ENCODE results near the gene PARD3. TPM values are rescaled to one million over a fixed set of nuclear protein-coding genes. Genes with fewer than 3 reads are reported as not detected.

Gene PARD3
- total and polyA plus RNA-seq, 2 experiments from 2014 or later = 47.2 to 59.7 TPM

DNA sequence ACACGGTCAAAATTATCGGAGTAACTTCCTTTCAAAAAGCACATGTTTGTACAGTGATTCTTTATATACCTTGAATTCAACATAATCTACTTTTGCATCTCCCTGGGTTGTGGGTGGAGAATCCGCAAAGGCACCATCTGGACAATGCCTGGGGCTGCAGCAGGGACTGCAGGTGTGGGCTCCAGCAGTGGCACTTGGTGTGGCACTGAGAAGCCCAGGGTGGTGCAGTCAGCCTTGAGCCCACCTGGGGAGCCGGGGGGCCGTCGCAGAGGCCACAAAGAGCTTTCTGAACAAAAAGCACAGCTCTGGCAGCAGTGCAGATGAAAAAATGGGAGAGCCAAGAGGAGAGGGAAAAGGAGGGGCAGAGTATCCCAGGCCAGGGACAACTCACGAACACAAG is 22.2 kb downstream of the PARD3 start:
- Histone ChIP-seq H3K36me3 (replicated peaks; ENCODE audit: insufficient read depth, low read depth) (no peaks in the 10 kb centered on the region), H3K4me2 (no peak overlapping the region), H3K27me3 (no peaks in the 10 kb centered on the region), H2AFZ (no peak overlapping the region), H3K4me3 (no peak overlapping the region), H3K79me2 (peaks cover 96% of the 10 kb centered on the region), H4K20me1 (ENCODE audit: insufficient read depth, poor library complexity, severe bottlenecking) (peaks cover 47% of the 10 kb centered on the region), H3K27ac (no peak overlapping the region), H3K9me2 (replicated peaks; ENCODE audit: insufficient read depth) (no peaks in the 10 kb centered on the region), H3K9me3 (ENCODE audit: low read depth) (no peaks in the 10 kb centered on the region), H3K4me1 (ENCODE audit: insufficient read depth) (peaks cover 14% of the 10 kb centered on the region)
- no peak for DNase-seq (ENCODE audit: low spot score)
- TF ChIP-seq, protein P1, sequence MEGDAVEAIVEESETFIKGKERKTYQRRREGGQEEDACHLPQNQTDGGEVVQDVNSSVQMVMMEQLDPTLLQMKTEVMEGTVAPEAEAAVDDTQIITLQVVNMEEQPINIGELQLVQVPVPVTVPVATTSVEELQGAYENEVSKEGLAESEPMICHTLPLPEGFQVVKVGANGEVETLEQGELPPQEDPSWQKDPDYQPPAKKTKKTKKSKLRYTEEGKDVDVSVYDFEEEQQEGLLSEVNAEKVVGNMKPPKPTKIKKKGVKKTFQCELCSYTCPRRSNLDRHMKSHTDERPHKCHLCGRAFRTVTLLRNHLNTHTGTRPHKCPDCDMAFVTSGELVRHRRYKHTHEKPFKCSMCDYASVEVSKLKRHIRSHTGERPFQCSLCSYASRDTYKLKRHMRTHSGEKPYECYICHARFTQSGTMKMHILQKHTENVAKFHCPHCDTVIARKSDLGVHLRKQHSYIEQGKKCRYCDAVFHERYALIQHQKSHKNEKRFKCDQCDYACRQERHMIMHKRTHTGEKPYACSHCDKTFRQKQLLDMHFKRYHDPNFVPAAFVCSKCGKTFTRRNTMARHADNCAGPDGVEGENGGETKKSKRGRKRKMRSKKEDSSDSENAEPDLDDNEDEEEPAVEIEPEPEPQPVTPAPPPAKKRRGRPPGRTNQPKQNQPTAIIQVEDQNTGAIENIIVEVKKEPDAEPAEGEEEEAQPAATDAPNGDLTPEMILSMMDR (IDR thresholded peaks at IDR 0.05; ENCODE audit: poor library complexity) = no peak
- TF ChIP-seq EZH2 (IDR thresholded peaks at IDR 0.05; ENCODE audit: borderline replicate concordance) (no peak), EZH2phosphoT487 (IDR thresholded peaks at IDR 0.05; ENCODE audit: low read depth, severe bottlenecking, unreplicated experiment) (no peak)
- WGBS (ENCODE audit: low lambda C conversion rate, missing lambda C conversion rate) = 90% methylated on average over 7 of the region's 7 CpGs

DNA sequence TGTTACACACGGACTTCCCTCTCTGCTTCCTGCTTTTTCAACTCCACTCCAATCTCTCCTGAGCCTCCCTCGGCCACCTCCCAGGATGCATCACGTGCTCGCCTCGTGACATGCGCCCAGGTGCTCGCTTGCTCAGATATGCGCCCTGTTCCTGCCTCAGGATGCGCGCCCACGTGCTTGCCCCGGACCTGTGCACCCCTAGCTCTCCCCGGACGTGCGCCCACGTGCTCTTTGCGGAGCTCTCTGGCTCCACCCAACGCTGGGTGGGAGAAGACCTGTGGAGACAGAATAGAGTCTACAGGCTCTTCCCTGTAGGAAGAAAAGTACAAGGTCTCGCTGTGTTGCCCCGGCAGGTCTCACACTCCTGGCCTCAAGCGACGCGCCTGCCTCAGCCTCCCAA is 23.1 kb downstream of the PARD3 start:
- Histone ChIP-seq H3K4me2 (no peak overlapping the region), H2AFZ (no peak overlapping the region), H3K4me3 (no peak overlapping the region), H3K4me1 (ENCODE audit: insufficient read depth) (peaks cover 14% of the 10 kb centered on the region), H4K20me1 (ENCODE audit: insufficient read depth, poor library complexity, severe bottlenecking) (peaks cover 44% of the 10 kb centered on the region), H3K79me2 (peaks cover 96% of the 10 kb centered on the region), H3K27ac (no peak overlapping the region), H3K36me3 (replicated peaks; ENCODE audit: insufficient read depth, low read depth) (no peaks in the 10 kb centered on the region), H3K27me3 (no peaks in the 10 kb centered on the region), H3K9me3 (ENCODE audit: low read depth) (no peaks in the 10 kb centered on the region), H3K9me2 (replicated peaks; ENCODE audit: insufficient read depth) (no peaks in the 10 kb centered on the region)
- DNase-seq (ENCODE audit: low spot score) = no peak
- 89% methylated on average over 23 of the region's 23 CpGs for WGBS (ENCODE audit: low lambda C conversion rate, missing lambda C conversion rate)
- no peak for TF ChIP-seq EZH2phosphoT487 (IDR thresholded peaks at IDR 0.05; ENCODE audit: low read depth, severe bottlenecking, unreplicated experiment)
- TF ChIP-seq, protein P1 (IDR thresholded peaks at IDR 0.05; ENCODE audit: poor library complexity) = no peak
- TF ChIP-seq EZH2 (IDR thresholded peaks at IDR 0.05; ENCODE audit: borderline replicate concordance) = no peak

DNA sequence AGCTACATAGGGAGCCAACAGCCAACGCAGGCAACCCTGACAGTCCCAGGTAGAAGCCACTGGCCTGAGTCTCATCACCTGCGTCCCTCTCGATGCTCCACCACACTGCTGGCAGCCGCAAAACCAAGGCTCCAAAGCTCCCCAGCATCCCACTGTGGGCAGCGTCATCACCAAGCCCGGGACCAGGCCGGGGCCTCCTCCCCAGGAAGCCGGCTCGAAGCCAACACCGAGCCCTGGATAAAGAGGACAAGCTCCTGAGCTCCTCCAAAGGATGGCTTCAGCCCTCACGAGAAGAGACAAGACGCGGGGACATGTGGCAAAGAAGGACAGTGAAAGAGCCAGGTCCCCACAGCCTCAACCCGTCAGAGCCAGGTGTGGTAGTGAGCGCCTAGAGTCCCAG is 23.9 kb downstream of the PARD3 start:
- Histone ChIP-seq H3K36me3 (replicated peaks; ENCODE audit: insufficient read depth, low read depth) (no peaks in the 10 kb centered on the region), H3K4me2 (no peak overlapping the region), H4K20me1 (ENCODE audit: insufficient read depth, poor library complexity, severe bottlenecking) (peaks cover 45% of the 10 kb centered on the region), H3K4me1 (ENCODE audit: insufficient read depth) (peaks cover 14% of the 10 kb centered on the region), H3K27me3 (no peaks in the 10 kb centered on the region), H3K4me3 (no peak overlapping the region), H2AFZ (no peak overlapping the region), H3K9me3 (ENCODE audit: low read depth) (no peaks in the 10 kb centered on the region), H3K27ac (no peak overlapping the region), H3K9me2 (replicated peaks; ENCODE audit: insufficient read depth) (no peaks in the 10 kb centered on the region), H3K79me2 (peaks cover 96% of the 10 kb centered on the region)
- WGBS (ENCODE audit: low lambda C conversion rate, missing lambda C conversion rate) = 97% methylated on average over 15 of the region's 15 CpGs
- TF ChIP-seq EZH2 (IDR thresholded peaks at IDR 0.05; ENCODE audit: borderline replicate concordance) = no peak
- TF ChIP-seq, protein P1 (IDR thresholded peaks at IDR 0.05; ENCODE audit: poor library complexity) = no peak
- no peak for TF ChIP-seq EZH2phosphoT487 (IDR thresholded peaks at IDR 0.05; ENCODE audit: low read depth, severe bottlenecking, unreplicated experiment)
- no peak for DNase-seq (ENCODE audit: low spot score)
